NCI-H82 treated with DMSO at 0.1 percent for 48 hours (cell line): Measurements from ENCODE around the gene LRRC8B.
"Not testable (repeated sequence)": the region's sequence is repeated elsewhere in the genome, so short reads cannot be mapped to it uniquely, and the experiment has no call there.

Experiments used
- DNase-seq: peaks from one replicate; lab custom pipeline; 2025; ENCODE audit not compliant: unreplicated experiment; lab: John Stamatoyannopoulos, UW

LRRC8B gene

DNA sequence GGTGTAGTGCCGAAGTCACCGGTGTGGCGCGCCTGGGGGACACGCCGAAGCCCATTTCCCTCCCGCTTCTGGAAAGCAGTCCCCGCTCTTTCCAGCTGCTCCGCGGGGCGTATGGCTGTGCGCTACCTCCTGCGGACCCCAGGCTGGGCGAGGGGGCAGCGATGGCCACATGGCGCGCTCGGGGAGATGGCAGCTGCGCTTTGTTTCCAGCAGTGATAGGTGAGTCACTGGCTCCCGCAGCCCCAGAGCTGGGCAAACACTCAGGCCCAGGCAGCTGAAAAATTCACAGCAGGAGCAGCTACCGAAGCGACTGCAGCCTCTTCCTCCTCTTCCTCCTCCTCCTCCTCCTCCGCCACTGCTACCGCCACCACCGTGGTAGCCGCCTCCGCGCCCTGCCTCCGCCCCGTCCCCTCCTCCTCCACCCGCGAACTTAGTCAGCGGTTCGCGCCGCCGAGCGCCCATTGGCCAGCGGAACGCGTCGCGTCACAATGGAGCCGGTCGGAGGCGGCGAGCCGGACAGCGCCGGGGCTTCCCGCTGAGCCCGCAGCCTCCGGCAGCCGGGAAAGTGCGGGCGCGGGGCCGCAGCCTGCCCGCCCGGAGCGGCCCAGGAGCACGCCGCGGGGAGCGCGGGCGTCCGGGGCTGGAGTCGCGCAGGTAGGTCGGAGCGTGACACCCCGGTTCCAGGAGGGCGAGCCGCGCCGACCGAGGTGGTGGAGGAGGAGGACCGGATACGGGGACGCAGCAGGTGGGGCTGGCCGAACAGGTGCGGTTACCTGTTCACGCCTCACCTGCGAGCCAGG lies at the start of gene LRRC8B:
TSS of gene LRRC8B (plus strand) at position 461 of the 800 bp plus-strand sequence. CDS start 57,822 bp downstream, outside the sequence.
- peak; percentile 38 for DNase-seq

DNA sequence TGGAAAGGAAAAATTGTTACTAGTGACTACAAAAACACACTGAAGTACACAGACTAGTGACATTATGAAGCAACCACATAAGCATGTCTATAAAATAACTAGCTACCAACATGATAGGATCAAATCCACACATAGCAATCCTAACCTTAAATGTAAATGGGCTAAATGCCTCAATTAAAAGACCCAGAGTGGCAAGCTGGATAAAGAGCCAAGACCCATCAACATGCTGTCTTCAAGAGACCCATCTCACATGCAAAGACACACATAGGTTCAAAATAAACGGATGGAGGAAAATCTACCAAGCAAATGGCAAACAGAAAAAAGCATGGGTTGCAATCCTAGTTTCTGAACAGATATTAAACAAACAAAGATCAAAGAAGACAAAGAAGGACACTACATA lies 49.4 kb upstream of the LRRC8B start:
- DNase-seq = no peak

DNA sequence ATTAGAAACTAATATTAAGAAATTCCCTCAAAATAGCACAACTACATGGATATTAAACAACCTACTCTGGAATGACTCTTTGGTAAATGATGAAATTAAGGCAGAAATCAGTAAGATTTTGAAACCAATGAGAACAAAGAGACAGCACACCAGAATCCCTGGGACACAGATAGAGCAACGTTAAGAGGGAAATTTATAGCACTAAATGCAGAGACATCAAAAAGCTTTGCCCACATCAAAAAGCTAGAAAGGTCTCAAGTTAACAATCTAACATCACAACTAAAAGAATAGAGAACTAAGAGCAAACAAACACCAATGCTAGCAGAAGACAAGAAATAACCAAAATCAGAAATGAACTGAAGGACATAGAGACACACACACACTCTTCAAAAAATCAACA lies 48.6 kb upstream of the LRRC8B start:
- DNase-seq = no peak

DNA sequence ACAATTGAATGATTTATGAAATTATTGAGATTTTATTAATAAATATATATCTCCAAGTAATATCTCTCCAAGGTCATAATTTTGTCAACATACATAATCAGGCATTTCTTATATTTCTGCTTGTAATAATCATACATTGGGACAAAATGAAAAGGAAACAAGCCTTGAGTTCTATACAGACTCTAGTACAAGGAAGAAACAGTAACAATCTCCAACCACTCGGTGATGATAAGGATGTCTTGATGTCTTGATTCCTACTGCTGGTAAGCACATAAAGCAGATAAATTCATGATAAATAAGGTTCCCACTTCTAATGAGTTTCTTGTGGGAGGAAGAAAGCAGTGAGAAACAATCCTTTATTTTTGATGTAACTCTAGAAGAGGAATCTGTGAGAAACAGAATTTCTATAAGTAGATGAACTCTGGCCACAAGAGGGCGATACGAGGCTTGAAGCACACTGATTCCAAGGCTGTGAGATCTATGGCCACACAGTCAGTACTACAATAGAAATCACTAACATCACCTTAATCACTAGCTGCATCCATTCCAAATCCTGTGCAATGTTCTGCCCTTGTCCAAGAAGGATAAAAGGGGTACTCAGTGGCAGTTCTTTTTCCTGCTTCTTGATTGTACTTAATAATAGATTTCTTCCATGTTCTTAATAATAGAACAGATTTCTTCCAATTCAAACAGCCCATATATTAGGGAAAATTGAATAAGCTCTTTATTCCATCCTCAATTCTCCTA lies 41.4 kb upstream of the LRRC8B start:
- DNase-seq = peak; percentile 72

DNA sequence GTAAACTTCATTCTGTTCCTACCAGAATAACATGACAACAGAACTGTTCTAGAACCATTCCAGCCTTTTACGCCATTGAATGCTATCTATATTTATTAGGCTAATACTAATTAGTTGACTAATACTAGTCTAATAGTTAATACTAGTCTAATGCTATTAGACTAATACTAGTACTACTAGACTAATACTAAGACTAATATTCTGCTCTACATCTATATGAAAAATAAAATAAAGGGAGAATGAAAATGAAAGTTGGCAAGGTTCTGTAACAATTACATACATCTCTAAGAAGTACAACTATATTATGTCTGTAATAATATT lies 40.9 kb upstream of the LRRC8B start:
- no peak for DNase-seq

GRCh38 chr1:89484092-89485038 lies 40.3 kb upstream of the LRRC8B start:
- no peak for DNase-seq

DNA sequence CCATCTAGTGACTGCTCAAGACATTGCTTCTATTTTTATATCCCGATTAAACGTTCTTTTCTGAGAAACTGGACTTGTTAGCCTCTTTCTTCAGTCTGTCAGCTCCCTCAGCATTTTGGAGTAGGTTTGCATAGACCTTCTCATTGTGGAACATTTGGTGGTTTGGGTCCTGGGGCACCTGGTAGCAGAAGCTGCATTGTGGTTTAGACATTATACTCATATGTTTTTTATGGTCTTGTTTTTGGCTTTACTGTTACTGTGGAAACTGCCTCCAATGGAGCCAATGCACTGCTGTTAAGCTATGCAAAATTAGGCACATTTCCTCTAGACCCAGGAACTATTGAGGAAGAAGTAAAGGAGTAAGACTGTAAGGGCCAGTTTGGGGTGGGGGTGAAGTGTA lies 36.7 kb upstream of the LRRC8B start:
- no peak for DNase-seq

- no peak for DNase-seq
Observed at GRCh38 chr1:89489047-89489729, 35.4 kb upstream of the LRRC8B start.

GRCh38 chr1:89490389-89490788 lies 34.2 kb upstream of the LRRC8B start:
- no peak for DNase-seq

DNA sequence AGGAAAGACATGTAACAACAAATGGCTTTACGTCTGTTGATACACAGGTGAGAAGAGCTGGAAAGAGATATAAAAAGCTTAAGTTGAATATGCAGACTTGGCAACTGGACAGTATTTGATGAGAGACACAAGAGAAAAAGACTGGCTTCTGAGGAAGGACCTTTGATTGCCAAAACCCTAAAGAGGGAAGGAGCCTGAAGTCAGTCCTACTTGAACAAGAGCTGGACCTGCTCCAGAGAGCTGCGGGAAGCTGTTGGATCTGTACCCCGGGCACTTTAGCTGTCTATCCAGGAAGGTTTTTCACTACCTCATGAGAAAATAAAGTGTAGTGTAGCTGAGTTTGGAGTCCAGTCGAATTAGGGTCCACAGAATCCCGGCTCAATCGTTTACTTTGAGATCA lies 25.3 kb upstream of the LRRC8B start:
- no peak for DNase-seq

DNA sequence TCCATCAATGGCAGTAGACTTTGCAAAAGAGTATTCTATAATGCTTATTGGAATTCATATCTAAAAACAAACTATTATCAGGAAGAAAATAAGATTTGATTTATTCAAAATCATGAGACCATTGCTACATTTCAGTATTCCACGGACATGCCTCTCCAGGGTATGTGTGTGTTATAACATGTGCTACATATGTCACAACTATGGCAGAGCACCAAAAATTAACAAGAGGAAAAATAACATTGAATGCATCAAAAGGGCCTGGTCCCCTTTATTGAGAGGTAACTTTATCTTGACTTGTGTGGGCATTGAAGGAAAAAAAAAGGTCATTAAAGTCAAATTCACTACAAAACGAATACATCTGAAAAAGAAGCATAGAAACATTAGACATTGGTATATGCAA lies 22.6 kb upstream of the LRRC8B start:
- DNase-seq = no peak

GRCh38 chr1:89502895-89503294 lies 21.7 kb upstream of the LRRC8B start:
- no peak for DNase-seq

DNA sequence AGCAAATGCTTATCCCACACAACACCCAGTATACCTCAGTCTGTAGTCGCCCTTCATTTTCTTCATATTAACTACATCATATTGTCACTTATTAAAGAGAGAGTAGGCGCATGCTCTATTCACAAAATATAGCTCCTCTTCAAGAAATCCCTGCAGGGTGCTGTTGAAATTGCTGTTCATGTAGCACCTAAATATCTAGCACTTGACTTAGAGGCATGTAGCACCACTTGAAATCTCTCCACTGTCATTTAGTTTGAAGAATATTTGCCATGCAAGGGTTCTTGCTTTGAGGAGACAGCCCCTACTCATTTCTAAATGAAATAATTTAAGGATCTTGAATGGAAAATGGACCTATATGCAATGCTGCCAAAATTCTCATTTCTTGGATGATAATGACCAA lies 20.9 kb upstream of the LRRC8B start:
- DNase-seq = no peak

- not testable (repeated sequence) for DNase-seq
Observed at GRCh38 chr1:89510061-89510460, 14.6 kb upstream of the LRRC8B start.

- no peak for DNase-seq
Observed at GRCh38 chr1:89512996-89513720, 11.5 kb upstream of the LRRC8B start.

DNA sequence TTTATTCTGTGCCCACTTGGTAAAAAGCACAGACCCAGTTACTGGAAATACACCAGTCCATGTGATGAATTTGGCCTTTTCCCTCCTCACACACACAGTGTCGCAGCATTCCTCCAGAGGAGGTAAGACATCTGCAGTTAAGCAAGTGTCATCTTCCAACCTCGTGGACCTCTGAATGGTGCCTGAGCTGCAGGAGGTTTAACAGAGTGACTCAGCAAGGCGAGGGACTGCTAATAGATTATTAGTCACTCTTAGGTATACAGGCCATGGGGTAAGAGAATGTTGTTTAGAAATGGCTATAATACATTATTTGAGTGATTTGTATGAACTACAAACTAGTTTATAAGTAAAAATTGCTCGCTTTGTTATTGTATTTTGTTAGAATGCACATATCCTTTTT lies 8.6 kb upstream of the LRRC8B start:
- DNase-seq = no peak

GRCh38 chr1:89518221-89518631 lies 6.4 kb upstream of the LRRC8B start:
- no peak for DNase-seq

- no peak for DNase-seq
Observed at GRCh38 chr1:89519779-89520358, 4.8 kb upstream of the LRRC8B start.

GRCh38 chr1:89521977-89522376 lies 2.7 kb upstream of the LRRC8B start:
- not testable (repeated sequence) for DNase-seq
